CD14-positive monocyte (primary cell): ENCODE data around the gene CTNNA3. TPM values are rescaled to one million over a fixed set of nuclear protein-coding genes. Genes with fewer than 3 reads are reported as not detected.

Experiments used
- DNase-seq, 3 donors: peaks; one replicate each; pipeline ENCODE4 v3.0.0-alpha.2; 2011 to 2022
- H2AFZ ChIP-seq: 2 replicates; pipeline ENCODE4 v1.6.0; 2012; ENCODE audit warnings: mild to moderate bottlenecking, low read depth, low read length, inconsistent platforms; ENCODE audit not compliant: insufficient read depth, poor library complexity, severe bottlenecking
- H3K27ac ChIP-seq, 2 donors: 1 replicate in 1 of 2; 2 replicates in 1 of 2; pipeline ENCODE4 v1.5.1; 2012 to 2013; ENCODE audit warnings: low read length in 2 of 2, control low read depth in 1 of 2, inconsistent platforms in 1 of 2, low read depth in 1 of 2, mild to moderate bottlenecking in 1 of 2
- H3K27me3 ChIP-seq, 2 donors: one replicate each; pipeline versions ENCODE4 v1.6.0 to v1.6.1; 2011 to 2013; ENCODE audit warnings: low read length in 2 of 2; ENCODE audit not compliant: control insufficient read depth in 2 of 2, insufficient read depth in 2 of 2
- H3K36me3 ChIP-seq, 2 donors: replicated peaks in 1 of 2; 1 replicate in 1 of 2; 2 replicates in 1 of 2; pipeline versions ENCODE4 v1.5.1 to v1.6.1; 2012 to 2013; ENCODE audit warnings: low read length in 2 of 2, control low read depth in 1 of 2, inconsistent platforms in 1 of 2, mild to moderate bottlenecking in 1 of 2; ENCODE audit not compliant: insufficient read depth in 2 of 2, control insufficient read depth in 1 of 2
- H3K4me1 ChIP-seq, 2 donors: 1 replicate in 1 of 2; 2 replicates in 1 of 2; pipeline versions ENCODE4 v1.5.1 to v1.6.1; 2012 to 2013; ENCODE audit warnings: low read length in 2 of 2, control low read depth in 1 of 2, inconsistent platforms in 1 of 2, mild to moderate bottlenecking in 1 of 2, moderate library complexity in 1 of 2; ENCODE audit not compliant: insufficient read depth in 2 of 2, control insufficient read depth in 1 of 2
- H3K4me2 ChIP-seq: replicated peaks from 2 replicates; pipeline ENCODE3; 2012; ENCODE audit warnings: low read length, moderate library complexity, mild to moderate bottlenecking; ENCODE audit not compliant: poor library complexity, severe bottlenecking; ENCODE audit errors: extremely low read depth
- H3K4me3 ChIP-seq, 3 experiments: fragments of 200-600 bp in 1 of 3; sonication (generic) in 1 of 3; replicated peaks in 1 of 3; 1 replicate in 2 of 3; 2 replicates in 1 of 3; pipeline ENCODE4 v1.5.1; 2011 to 2013; ENCODE audit warnings: low read length in 3 of 3, mild to moderate bottlenecking in 3 of 3, control low read depth in 2 of 3, low read depth in 2 of 3, inconsistent platforms in 1 of 3, moderate library complexity in 1 of 3
- H3K79me2 ChIP-seq: 2 replicates; pipeline ENCODE4 v1.6.0; 2012; ENCODE audit warnings: mild to moderate bottlenecking, control low read depth, inconsistent platforms, low read length, moderate library complexity; ENCODE audit not compliant: insufficient read depth
- H3K9ac ChIP-seq: 2 replicates; pipeline ENCODE4 v1.6.0; 2017; ENCODE audit warnings: low read length, mild to moderate bottlenecking; ENCODE audit not compliant: insufficient read depth, poor library complexity, severe bottlenecking
- H3K9me3 ChIP-seq, 2 donors: replicated peaks in 1 of 2; 1 replicate in 1 of 2; 2 replicates in 1 of 2; pipeline versions ENCODE4 v1.5.1 to v1.6.1; 2012 to 2013; ENCODE audit warnings: low read length in 2 of 2, control low read depth in 1 of 2; ENCODE audit not compliant: control insufficient read depth in 1 of 2, insufficient read depth in 1 of 2
- H4K20me1 ChIP-seq: 2 replicates; pipeline ENCODE4 v1.6.0; 2012; ENCODE audit warnings: mild to moderate bottlenecking, low read length, control low read depth, moderate library complexity; ENCODE audit not compliant: insufficient read depth
- H3K27ac Mint-ChIP-seq, 7 donors: one replicate each; pipeline ENCODE4 v1.8.0; 2020; ENCODE audit warnings: mild to moderate bottlenecking in 7 of 7, mixed read lengths in 7 of 7, moderate library complexity in 6 of 7, inconsistent platforms in 2 of 7
- H3K27me3 Mint-ChIP-seq, 3 donors: one replicate each; pipeline ENCODE4 v1.8.0; 2021 to 2022; ENCODE audit warnings: low read depth in 3 of 3, mild to moderate bottlenecking in 3 of 3, mixed read lengths in 3 of 3, moderate library complexity in 3 of 3, inconsistent platforms in 1 of 3
- H3K36me3 Mint-ChIP-seq, 2 donors: one replicate each; pipeline ENCODE4 v1.8.0; 2020; ENCODE audit warnings: mixed read lengths in 2 of 2, inconsistent platforms in 1 of 2, mild to moderate bottlenecking in 1 of 2
- H3K4me1 Mint-ChIP-seq: one replicate; pipeline ENCODE4 v1.8.0; 2020; ENCODE audit warnings: mild to moderate bottlenecking, mixed read lengths
- H3K4me3 Mint-ChIP-seq, 2 donors: one replicate each; pipeline ENCODE4 v1.8.0; 2020; ENCODE audit warnings: mild to moderate bottlenecking in 2 of 2, mixed read lengths in 2 of 2, moderate library complexity in 1 of 2
- H3K9me3 Mint-ChIP-seq, 7 donors: one replicate each; pipeline ENCODE4 v1.8.0; 2020 to 2022; ENCODE audit warnings: mixed read lengths in 7 of 7, mild to moderate bottlenecking in 6 of 7, moderate library complexity in 6 of 7, inconsistent platforms in 2 of 7
- WGBS: methylation state at CpG from one replicate; pipeline ENCODE4 v1.1.5; 2013; ENCODE audit warnings: missing lambda C conversion rate; ENCODE audit not compliant: insufficient coverage; 5-methylcytosine and 5-hydroxymethylcytosine counted together
- intact Hi-C, 2 donors: fragments of 100-400 bp; cut with micrococcal nuclease; formaldehyde crosslinking; loops; one replicate each; pipeline versions ENCODE4 v1.15.0 to v1.15.1; 2023
- polyA plus RNA-seq, 3 donors: library from polyadenylated mRNA; depleted of rRNA in 1 of 3; unstranded in 2 of 3; stranded (reverse) in 1 of 3; fragments of 300-500 nt in 2 of 3; fragments of >200 nt in 1 of 3; fragmentation: Illumina TruSeq in 2 of 3; gene quantifications; 1 replicate in 2 of 3; 2 replicates in 1 of 3; pipeline ENCODE4 v1.2.3, GENCODE V29; 2012 to 2021
- TF ChIP-seq, protein P1 (sequence below): fragments of 200-600 bp; IDR thresholded peaks from one replicate; pipeline ENCODE4 v1.8.0; 2022; ENCODE audit warnings: antibody characterized with exemption, mild to moderate bottlenecking

CTNNA3 gene
- polyA plus RNA-seq, 3 donors = not detected

DNA sequence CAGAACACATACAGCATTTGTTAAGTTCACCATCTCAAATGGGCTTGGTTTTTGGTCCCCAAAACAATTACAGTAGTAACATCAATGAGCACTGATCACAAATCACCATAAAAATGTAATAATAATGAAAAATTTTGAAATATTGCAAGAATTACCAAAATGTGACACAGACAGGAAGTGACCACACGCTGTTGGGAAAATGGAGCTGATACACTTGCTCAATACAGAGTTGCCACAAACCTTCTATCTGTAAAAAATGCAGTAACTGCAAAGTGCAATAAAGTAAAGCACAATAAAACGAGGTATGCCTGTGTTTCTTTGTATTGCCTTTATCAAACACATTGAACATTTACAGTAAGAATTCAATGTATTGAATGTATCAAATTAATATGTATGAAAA is 262.7 kb downstream of the CTNNA3 start:
- no peak for DNase-seq
- no CpG with 5 or more reads among the region's 2 CpGs for WGBS
- H3K4me3 Mint-ChIP-seq = no peak overlapping the region
- Histone ChIP-seq H4K20me1 (no peaks in the 10 kb centered on the region), H3K27ac (no peak overlapping the region), H3K36me3 (no peaks in the 10 kb centered on the region), H3K4me3 (no peak overlapping the region), H3K79me2 (no peaks in the 10 kb centered on the region), H3K4me2 (no peak overlapping the region), H2AFZ (no peak overlapping the region), H3K9ac (no peak overlapping the region), H3K9me3 (no peaks in the 10 kb centered on the region), H3K4me1 (no peaks in the 10 kb centered on the region), H3K27me3 (no peaks in the 10 kb centered on the region)
- intact Hi-C loops = no loop called here
- no peaks in the 10 kb centered on the region for H3K36me3 Mint-ChIP-seq
- H3K27ac Mint-ChIP-seq = no peak overlapping the region
- no peaks in the 10 kb centered on the region for H3K27me3 Mint-ChIP-seq
- peaks cover 0 to 4% (median 0%) of the 10 kb centered on the region in 7 donors for H3K9me3 Mint-ChIP-seq
- H3K4me1 Mint-ChIP-seq = no peaks in the 10 kb centered on the region
- TF ChIP-seq, protein P1, sequence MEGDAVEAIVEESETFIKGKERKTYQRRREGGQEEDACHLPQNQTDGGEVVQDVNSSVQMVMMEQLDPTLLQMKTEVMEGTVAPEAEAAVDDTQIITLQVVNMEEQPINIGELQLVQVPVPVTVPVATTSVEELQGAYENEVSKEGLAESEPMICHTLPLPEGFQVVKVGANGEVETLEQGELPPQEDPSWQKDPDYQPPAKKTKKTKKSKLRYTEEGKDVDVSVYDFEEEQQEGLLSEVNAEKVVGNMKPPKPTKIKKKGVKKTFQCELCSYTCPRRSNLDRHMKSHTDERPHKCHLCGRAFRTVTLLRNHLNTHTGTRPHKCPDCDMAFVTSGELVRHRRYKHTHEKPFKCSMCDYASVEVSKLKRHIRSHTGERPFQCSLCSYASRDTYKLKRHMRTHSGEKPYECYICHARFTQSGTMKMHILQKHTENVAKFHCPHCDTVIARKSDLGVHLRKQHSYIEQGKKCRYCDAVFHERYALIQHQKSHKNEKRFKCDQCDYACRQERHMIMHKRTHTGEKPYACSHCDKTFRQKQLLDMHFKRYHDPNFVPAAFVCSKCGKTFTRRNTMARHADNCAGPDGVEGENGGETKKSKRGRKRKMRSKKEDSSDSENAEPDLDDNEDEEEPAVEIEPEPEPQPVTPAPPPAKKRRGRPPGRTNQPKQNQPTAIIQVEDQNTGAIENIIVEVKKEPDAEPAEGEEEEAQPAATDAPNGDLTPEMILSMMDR = no peak

DNA sequence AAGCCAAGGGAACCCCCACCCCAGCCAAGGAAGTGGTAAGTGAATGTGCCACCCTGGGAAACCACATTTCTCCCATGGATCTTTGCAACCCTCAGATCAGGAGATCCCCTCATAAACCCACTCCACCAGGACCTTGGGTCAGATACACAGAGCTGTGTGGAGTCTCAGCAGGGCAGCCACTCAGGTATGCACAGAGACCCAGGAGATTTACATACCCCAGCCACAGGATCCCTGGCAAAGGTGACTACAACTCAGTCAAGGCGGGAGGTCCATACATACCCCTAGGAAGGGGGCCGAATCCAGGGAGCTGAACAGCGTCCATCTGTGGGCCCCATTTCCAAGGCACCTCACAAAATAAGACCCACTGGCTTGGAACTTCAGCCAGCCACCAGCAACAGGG is 293.4 kb downstream of the CTNNA3 start:
- Histone ChIP-seq H3K27ac (no peak overlapping the region), H3K36me3 (no peaks in the 10 kb centered on the region), H3K9ac (no peak overlapping the region), H3K4me2 (no peak overlapping the region), H3K79me2 (no peaks in the 10 kb centered on the region), H2AFZ (no peak overlapping the region), H4K20me1 (no peaks in the 10 kb centered on the region), H3K4me3 (no peak overlapping the region), H3K9me3 (peaks cover 11 to 19% of the 10 kb centered on the region in 2 donors), H3K4me1 (no peaks in the 10 kb centered on the region), H3K27me3 (no peaks in the 10 kb centered on the region)
- intact Hi-C loops = no loop called here
- H3K4me3 Mint-ChIP-seq = no peak overlapping the region
- 94% methylated on average over 3 of the region's 3 CpGs for WGBS
- H3K9me3 Mint-ChIP-seq = peaks cover 11 to 18% (median 15%) of the 10 kb centered on the region in 7 donors
- H3K27me3 Mint-ChIP-seq = no peaks in the 10 kb centered on the region
- no peak overlapping the region for H3K27ac Mint-ChIP-seq
- no peak for DNase-seq
- no peaks in the 10 kb centered on the region for H3K4me1 Mint-ChIP-seq
- H3K36me3 Mint-ChIP-seq = no peaks in the 10 kb centered on the region
- TF ChIP-seq, protein P1 = no peak
